Adrenal gland (tissue), 5 donors: ENCODE data around the gene CEP41.

Experiments
- POLR2A ChIP-seq, 2 donors: fragments of 450-650 bp; IDR thresholded peaks; one replicate each; pipeline ENCODE4 v1.6.1; 2017; ENCODE audit warnings: antibody characterized with exemption in 2 of 2, mild to moderate bottlenecking in 2 of 2, moderate library complexity in 1 of 2
- TF ChIP-seq, protein P1 (sequence below), 6 experiments: fragments of 450-650 bp in 4 of 6; fragments of 200-600 bp in 2 of 6; sonication (generic) in 1 of 6; IDR thresholded peaks; 1 replicate in 5 of 6; 2 replicates in 1 of 6; pipeline versions ENCODE4 v1.5.1 to v1.8.0; 2016 to 2021; ENCODE audit warnings: antibody characterized with exemption in 6 of 6, mild to moderate bottlenecking in 2 of 6, moderate library complexity in 1 of 6
- donor health status: DM: no; HTN: no; CAD: no.

- TF ChIP-seq, protein P1, sequence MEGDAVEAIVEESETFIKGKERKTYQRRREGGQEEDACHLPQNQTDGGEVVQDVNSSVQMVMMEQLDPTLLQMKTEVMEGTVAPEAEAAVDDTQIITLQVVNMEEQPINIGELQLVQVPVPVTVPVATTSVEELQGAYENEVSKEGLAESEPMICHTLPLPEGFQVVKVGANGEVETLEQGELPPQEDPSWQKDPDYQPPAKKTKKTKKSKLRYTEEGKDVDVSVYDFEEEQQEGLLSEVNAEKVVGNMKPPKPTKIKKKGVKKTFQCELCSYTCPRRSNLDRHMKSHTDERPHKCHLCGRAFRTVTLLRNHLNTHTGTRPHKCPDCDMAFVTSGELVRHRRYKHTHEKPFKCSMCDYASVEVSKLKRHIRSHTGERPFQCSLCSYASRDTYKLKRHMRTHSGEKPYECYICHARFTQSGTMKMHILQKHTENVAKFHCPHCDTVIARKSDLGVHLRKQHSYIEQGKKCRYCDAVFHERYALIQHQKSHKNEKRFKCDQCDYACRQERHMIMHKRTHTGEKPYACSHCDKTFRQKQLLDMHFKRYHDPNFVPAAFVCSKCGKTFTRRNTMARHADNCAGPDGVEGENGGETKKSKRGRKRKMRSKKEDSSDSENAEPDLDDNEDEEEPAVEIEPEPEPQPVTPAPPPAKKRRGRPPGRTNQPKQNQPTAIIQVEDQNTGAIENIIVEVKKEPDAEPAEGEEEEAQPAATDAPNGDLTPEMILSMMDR (IDR thresholded peaks at IDR 0.05): no peak
- TF ChIP-seq POLR2A (IDR thresholded peaks at IDR 0.05): no peak
These were observed 70.8 kb downstream of the CEP41 start for GRCh38 chr7:130369831-130370550.
